ENCODE results near the gene HEBP2.
A peak's percentile ranks its signal among the peaks of the same experiment; 100 is the strongest.
"Not testable (repeated sequence)": the region's sequence is repeated elsewhere in the genome, so short reads cannot be mapped to it uniquely, and the experiment has no call there.

Gene HEBP2

DNA sequence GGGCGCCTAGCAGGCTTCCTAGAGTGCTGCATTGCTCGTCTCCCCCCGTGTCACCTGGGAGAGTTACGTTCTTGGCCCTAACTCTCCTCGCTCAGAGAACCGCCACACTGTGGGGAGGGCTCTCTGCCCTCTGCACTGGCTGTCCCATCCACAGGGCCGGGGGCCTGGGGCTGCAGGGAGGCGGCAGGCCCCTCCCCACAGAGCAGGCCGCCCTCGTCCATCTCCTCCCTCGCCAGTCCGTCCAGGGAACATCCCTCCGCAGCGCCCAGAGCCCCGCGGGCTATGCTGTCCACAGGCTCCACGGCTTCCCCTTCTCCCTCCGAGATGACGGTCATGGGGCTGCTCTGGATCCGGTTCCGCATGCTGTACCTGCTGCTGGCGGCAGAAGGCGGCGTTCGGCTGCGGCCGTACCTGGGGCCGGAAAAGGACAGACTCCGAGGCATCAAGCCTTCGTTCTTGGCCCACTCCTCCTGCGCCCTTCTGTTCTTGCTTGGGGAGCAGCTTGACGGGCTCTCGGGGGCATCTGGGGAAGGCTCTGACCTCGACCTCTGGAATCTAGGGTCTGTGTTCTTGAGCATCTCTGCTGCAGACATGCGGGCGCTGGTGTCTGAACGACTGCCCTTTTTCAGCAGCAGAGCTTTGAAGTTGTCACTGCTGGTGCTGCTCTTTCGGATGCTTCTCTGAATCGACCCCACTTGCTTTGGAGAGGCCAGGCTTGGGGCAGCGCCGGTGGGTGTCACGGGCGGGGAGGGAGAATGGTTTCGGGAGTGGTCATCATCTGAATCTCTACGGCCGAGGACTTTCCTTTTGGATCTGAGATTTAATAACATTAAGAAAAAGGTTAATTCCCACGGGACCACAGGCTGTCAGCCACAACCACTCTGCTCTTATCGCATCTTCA is 20.2 kb downstream of the HEBP2 start:
- DNase-seq = no peak

DNA sequence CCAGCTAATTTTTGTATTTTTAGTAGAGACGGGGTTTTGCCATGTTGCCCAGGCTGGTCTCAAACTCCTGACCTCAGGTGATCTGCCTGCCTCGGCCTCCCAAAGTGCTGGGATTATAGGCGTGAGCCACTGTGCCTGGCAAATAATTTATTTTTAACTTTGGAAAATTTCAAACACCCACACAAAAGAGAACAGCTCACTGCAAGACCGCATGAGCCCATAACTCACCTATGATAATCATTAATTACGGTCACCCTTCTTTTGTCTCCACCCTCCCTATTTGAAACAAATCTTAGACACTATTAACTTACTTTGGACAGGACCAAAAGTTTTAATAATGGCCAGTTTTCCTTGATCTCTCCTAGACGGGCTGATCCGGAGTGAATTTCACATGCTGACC is 21.2 kb downstream of the HEBP2 start:
- not testable (repeated sequence) for DNase-seq

DNA sequence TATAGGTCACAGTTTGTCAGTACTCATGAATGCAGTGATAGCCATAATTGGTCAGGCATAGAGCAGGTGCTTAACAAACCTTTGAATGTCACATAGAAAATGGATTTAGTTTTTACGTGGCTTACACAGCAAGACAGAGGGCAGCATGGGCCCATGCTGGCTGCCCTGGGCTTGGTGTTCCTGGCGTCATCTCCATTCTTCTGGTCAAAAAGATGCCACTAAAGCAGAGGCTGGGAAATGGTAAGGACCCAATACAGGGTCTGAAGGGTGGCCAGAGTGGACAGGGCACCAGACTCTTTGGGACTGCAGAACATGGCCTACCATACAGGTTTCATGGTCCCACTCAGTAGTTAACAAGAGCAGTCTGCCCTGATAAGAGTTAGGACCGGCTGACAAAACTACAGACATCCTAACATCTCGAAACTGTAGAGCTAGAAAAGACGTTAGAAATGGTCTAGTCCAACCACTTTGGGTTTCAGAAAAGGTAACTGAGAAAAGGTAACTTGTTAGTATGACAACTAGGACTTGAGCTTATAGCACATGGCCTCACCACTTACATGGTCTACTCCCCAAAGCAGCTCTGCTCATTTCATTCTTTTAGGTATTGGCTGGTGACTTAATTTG is 22.6 kb downstream of the HEBP2 start:
- no peak for DNase-seq

DNA sequence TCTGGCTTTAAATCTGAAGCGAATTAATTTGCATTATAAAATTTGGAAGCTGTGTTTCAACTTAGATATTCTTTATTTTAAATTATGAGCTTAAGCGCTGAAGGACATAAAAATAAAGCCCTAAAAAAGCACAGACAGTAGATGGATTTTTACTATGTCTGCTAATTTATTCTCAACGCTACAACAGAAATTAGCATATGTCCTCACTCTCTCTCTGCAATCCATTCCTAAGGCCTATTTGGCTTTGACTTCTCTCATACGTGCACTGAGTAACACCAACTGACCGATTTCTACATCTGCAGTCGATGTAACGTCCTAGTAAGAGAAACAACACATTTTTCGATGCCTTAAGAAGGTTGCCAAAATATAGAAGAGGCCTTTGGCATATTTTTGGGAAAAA is 23.7 kb downstream of the HEBP2 start:
- DNase-seq = no peak

- peak; percentile 84 for DNase-seq
Observed at GRCh38 chr6:138428944-138429598, 25.0 kb downstream of the HEBP2 start.

GRCh38 chr6:138429761-138430160 is 25.7 kb downstream of the HEBP2 start:
- DNase-seq = no peak

DNA sequence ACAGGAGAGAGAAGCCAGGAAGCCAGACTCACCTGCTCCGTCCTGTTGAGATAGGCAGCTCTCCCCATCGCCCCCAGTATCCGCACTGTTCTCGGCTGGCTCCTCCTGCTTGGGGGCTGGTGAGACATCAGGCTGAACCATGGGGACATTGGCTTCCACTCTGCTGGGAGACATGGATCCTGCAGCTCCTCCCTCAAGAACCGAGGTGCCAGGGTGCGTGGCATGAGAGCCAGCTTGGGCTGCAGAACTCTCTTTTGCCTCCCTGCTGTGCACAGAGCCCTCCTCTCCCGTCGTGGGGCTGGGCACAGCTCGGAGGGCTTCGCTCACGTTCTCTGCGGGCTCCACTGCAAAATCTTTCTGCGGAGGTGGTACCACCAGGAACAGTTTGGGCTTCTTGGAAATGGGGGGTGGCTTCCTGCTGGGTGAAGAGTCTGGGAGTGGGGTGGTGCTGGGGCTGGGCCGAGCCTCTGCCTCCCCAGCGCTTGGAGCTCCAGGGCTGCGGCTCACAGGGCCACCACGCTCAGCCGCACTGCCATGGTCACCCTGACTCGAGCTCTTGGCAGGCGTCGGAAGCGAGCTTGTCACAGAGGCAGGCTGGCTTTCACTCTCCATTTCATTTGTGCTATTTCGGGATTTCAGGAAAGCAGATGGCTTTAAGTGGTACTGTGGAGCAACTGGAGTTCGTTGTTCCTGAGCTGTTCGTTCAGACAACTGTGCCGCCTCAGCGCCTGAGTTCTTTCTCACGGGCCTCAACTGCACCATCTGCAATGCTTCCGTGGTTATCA is 26.5 kb downstream of the HEBP2 start:
- DNase-seq = no peak

GRCh38 chr6:138431256-138432062 is 27.4 kb downstream of the HEBP2 start:
- DNase-seq = no peak

GRCh38 chr6:138432063-138432356 is 28.0 kb downstream of the HEBP2 start:
- DNase-seq = no peak

DNA sequence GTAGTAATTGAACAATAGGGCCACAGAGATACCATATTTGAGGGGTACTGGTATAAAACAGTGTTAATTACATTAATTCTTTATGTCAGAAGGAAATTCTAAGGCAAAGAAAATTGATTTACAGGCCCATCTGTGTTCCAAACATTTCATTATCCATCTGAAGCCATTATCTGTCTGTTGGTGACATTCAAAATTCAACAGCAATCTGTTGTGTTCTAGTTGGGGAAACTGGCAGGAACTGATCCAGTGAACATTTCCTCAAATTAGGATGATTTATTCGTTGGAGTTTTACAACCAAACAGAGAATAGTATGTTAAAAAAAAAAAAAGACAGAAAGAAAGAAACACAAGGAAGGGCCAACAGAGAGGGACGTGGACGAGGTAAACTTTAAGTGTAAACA is 30.1 kb downstream of the HEBP2 start:
- DNase-seq = no peak

DNA sequence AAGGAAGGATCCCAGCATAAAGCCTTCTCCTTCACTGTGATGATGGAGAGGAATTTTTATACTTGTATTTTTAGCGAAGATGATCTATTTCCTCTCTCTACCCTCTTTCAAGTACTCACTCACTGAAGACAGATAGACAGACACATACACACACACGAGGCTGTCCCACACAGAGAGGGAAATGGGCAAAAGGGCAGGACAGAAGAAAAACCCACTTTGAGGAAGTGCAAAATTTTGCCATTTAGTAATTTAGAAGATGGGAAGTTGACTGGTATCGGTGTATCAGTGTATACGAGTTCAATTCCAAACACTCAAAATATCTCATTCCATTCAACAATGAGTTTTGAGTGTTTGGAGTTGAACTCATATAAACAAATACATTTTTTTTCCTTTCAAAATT is 30.9 kb downstream of the HEBP2 start:
- DNase-seq = no peak

DNA sequence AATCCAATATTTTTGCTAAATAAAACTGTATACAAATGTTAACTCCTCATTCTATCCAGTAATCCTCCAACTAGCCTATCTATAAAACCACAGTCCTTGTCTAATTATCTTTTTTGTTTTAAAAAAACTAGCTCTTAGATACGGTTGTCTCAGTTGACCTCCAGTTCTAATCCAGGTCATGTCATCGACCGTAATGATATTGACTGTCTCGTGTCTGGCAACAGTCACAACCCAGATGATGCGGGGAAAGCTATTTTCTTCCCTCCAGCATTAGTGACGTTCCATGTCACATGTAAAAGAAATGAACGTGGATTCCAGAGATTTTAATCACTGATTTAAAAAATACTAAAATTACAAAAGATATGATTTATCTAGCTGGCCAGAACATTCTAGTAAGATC is 35.5 kb downstream of the HEBP2 start:
- peak; percentile 54 for DNase-seq

DNA sequence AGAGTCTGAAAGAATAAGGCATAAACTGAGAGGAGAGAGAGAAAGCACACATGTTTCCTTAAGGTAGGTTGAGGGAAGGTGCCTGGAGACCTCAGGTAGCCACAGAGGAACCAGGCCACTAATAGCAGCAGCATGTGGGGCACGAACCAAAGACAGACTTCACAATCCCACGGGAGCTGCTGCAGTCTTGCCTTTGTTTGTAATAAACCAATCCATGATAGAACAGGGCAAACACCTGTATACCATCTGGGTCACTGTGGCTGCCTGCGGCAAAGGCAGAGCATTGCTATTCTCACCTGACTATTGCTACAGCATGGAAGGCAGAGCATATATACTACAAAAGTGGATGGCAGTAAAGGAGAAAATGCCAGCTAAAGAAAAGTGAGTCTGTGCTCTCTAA is 36.3 kb downstream of the HEBP2 start:
- DNase-seq = no peak

DNA sequence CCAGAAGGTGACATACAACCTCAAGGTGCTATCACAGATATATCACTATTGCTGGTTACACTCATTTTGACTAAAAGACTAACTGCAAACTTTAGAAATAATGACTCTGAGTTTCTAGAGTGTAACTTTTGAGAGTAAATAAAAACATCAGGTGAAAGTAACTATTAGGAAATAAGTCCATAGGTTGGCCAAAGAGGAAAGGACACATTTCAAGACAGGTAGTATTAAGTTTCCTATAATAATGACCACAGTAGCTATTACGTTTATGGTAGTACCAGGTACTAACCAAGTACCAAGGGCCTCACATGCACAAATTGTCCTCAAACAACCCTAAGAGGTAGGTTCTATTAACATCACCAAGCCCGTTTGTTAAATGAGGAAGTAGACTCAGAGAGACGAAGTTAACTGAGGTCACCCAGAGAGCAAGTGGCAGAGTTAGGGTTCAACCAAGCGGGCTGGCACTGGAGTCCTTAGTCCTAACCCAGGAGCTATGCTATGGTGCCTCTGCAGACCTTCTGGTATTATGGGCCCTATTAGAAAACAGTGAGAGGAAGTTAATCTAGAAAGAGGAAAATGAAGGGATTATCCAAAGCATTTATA is 36.8 kb downstream of the HEBP2 start:
- DNase-seq = no peak

DNA sequence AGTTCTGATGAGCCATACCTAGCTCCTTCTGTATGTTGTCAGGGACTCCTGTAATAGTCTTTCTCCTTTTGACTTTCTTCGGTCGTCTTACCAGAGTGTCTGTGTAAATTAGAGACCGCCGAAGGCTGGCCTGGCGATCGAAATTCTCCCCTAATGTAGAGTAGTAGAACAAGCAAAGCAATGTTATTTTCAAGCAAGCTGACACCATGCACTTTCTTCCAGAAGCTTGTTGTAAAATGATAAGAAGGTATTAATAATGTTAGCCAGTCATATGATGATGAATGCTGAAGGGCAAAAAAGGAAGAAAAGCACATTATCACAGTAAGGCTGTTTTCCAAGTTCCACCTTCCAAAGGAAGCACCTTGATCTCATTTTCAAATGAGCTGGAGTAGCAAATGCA is 37.9 kb downstream of the HEBP2 start:
- DNase-seq = no peak

GRCh38 chr6:138442663-138443062 is 38.6 kb downstream of the HEBP2 start:
- DNase-seq = no peak

- no peak for DNase-seq
Observed at GRCh38 chr6:138443979-138444378, 40.0 kb downstream of the HEBP2 start.

GRCh38 chr6:138446821-138447220 is 42.8 kb downstream of the HEBP2 start:
- DNase-seq = no peak

DNA sequence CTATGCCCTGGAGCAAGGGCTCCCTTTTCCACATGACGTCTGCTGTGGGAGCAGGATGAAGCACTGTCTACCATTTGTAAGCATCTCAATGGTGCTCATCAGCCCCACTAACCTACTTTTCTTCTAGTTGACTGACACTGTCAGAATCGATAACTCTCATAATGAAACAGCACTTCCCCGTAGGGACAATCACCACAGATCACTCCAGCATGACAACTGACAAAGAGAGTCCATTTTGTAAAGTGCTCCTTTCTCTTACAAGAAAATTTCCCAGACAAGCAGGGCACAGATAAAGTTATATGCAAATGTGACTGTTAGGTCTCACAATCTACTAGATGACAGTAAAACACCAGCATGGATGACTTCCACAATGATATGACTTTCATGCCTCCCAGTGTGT is 46.4 kb downstream of the HEBP2 start:
- DNase-seq = peak; percentile 97

DNA sequence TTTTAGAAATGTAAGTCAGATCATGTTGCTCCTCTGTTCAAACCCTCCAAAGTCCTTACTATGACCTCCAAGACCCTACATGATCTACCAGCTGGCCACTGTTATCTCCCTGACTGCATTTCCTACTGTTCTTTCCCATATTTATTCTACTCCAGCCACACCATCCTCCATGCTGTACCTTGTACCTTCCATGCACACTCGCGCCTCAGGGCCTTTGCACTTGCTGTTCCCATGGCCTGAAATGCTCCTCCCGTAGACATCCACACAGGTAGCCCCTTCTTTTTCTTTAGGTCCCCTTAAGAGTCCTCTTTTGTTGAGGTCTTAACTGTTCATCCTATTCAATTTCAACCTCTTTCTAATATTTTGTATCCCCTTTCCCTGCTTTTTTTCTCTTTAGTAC is 47.0 kb downstream of the HEBP2 start:
- DNase-seq = no peak

DNA sequence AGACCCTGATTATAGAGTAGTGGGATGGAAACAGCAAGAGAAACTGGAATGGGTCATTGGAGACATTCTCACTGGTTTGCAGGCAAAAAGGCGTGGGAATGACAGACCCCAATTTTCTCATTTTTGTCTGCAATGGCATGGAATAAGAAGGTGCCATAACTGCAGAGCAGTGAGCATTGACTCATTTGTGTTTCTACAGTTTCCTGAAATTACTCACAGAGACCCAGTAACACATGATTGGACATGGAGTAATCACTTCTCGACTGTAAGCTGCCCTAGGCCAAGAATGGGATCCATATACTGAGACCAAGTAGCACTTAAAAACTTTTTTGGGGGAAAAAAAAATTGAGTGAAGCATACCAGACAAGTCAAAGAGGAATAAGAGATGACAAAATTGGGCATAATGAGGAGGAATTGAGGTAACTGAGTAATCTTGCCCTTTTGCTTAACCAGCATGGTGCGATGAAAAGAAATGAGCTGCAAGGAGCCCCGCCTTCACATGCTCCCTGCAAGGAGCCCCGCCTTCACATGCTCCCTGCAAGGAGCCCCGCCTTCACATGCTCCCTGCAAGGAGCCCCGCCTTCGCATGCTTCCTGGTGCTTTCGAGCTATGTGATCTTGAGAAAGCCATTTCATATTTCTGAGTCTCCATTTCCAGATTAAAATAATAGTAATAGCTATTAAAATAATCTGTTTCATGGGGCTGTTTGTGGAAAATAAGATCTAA is 51.1 kb downstream of the HEBP2 start:
- no peak for DNase-seq
